NCI-H526 treated with DMSO at 0.1 percent for 48 hours (cell line): ENCODE measurements around the gene ERICH4.
"Not testable (repeated sequence)": the region's sequence is repeated elsewhere in the genome, so short reads cannot be mapped to it uniquely, and the experiment has no call there.

Experiments used
- DNase-seq: peaks from one replicate; lab custom pipeline; 2025; lab: John Stamatoyannopoulos, UW

The ERICH4 gene

GRCh38 chr19:41478875-41479756, 36.2 kb downstream of the ERICH4 start:
- DNase-seq: no peak

- DNase-seq: no peak
Observed at GRCh38 chr19:41479757-41480191, 36.8 kb downstream of the ERICH4 start.

- no peak for DNase-seq
Observed at GRCh38 chr19:41480336-41480735, 37.4 kb downstream of the ERICH4 start.

- no peak for DNase-seq
Observed at GRCh38 chr19:41484822-41485221, 41.9 kb downstream of the ERICH4 start.

- not testable (repeated sequence) for DNase-seq
Observed at GRCh38 chr19:41486953-41487352, 44.0 kb downstream of the ERICH4 start.

- DNase-seq: no peak
Observed at GRCh38 chr19:41492843-41493242, 49.9 kb downstream of the ERICH4 start.
